HG03442 (cell line): Measurements from ENCODE around the gene PLPPR1.
"Not testable (repeated sequence)": the region's sequence is repeated elsewhere in the genome, so short reads cannot be mapped to it uniquely, and the experiment has no call there.

Experiments used
- ATAC-seq: cut with Tn5 transposase; IDR thresholded peaks from one replicate; pipeline ENCODE4 v1.9.1; 2021; ENCODE audit warnings: mild to moderate bottlenecking, moderate library complexity; ENCODE audit not compliant: unreplicated experiment

The PLPPR1 gene

DNA sequence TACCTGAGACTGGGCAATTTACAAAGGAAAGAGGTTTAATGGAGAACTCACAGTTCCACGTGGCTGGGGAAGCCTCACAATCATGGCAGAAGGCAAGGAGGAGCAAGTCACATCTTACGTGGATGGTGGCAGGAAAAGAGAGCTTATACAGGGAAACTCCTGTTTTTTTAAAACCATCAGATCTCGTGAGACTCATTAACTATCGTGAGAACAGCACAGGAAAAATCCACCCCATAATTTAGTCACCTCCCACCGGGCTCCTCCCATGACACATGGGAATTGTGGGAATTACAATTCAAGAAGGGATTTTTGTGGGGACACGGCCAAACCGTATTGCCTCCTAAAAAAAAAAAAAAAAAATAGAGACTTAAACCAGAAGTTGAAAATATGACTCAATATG lies 11.1 kb downstream of the PLPPR1 start:
- not testable (repeated sequence) for ATAC-seq

DNA sequence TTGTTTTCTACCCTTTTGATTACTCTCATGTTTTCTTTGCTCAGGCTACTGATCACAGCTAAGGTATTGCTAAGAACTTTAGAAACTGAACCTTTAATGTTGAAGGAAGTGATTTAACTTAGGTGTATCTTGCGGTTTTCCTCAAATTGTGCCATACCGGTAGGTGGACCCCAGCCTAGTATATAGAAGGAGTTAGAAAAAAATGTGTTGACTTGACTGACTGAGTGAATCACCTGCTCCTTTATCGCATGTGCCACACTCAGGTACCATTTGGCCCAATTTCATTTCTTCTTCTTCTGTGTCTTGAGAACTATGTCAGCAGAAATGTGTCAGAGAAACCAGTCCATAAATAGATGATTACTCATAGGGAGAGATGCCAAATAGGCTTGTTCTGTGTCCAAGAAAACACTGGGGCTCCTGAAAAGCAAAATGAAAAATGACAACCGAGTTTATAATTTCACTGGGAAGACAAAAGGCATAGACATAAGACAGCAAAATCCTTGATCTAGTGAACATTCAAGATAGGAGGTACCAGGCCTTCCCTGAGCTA lies 19.4 kb downstream of the PLPPR1 start:
- no peak for ATAC-seq

DNA sequence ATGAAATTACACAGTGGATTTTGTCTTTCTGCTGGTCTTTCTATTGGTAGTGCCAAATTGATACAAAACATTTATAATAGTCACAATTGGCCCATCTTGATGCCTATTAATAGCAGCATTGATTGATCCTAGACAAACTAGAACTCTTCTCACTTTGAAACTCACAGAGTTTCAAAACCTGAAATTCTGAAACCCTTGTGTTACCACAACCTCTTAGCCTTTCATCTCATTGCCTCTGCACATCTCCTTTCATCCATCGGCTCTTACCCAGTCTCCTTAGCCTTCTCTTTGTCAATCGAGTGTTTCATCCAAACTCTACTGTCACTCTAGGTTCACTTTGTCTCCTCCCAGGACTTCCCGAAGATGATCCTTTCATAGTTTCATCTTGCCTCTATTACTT lies 22.1 kb downstream of the PLPPR1 start:
- no peak for ATAC-seq

DNA sequence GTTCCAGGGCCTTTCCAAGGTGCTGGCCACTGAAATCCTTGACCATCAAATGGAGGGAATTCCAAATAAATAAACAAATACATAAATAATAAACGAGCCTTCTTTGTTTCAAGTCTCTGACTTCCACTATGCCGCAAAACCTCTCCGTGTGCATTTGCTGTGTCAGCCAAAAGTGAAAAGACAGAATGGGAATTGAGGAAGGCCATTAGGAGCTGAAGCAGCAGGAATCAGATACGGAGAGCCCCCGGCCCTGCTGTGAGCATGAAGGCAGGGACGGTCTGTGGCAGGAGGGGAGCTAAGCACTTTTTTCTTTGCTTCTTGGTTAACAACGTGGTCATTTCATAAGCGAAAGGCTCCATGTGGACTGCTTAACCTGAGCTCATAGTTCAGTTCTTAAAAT lies 26.1 kb downstream of the PLPPR1 start:
- ATAC-seq: no peak

DNA sequence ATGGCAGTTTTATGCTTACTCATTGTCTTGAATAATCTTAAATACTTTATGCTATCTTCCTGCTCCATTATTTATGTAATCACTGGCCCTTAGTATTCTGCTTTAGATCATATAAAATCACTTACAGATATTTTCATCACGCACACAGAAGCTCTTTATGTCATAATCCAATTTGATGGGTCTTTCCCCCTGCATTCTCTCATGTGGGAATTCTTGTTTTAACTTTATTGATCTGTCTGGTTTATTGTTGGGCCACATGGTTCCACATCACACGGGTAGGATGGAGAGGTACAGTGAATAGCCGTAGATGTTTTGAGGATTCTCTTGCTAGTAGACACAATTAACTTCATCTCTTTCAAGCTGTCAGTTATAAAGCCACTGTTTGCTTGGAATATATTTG lies 27.0 kb downstream of the PLPPR1 start:
- no peak for ATAC-seq

DNA sequence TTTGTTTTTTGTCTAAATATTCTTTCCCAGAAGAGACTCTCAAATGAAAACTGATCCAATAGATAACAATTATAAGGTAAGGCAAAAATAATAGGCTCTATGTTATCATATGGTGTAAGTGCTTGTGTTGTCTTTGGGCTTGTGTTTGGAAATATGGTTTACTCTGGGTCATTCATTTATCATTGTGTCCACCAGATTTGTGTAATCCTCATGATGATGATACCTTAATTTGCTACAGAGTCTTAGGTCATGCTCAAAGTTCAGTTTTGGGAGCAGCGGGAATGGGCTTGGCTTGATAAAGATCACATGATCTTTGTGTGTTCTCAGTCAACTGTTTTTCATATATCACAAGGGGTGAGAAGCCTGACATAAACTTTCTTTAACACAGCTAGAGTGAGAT lies 34.2 kb downstream of the PLPPR1 start:
- ATAC-seq: no peak

DNA sequence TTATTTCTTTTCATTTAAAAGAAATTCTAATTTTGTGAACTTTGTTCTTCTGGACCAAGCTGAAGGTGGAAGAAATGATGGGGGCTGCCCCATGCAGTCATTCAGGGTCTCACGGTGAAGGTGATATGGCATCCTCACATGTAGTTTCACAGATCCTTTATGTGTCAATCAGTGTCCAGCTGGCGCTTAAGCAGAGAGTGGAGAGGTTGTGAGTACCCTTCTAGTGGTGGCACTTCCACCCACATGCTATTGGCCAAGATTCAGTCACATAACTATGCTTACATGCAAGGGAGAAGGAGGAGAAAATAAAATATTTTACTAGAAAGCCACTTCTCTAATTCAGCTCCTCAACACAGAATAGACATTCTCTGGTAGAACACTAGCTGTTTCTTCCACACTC lies 34.7 kb downstream of the PLPPR1 start:
- ATAC-seq: no peak

DNA sequence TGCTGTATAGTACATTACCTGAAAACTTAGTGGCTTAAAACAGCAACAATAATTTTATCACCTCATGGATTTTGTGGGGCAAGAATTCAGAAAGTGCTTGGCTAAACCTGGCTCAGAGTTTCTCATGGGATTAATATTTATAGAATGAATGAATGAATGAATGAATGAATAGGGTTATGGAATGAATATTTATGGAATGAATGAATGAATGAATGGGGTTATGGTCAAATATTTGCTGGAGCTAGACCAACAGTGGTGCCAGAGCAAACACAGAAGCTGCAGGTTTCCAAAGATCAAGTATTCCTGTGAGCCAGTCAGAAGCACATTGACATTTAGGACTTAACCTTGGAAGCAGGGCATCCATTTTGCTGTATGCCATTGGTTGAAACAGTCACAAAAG lies 35.7 kb downstream of the PLPPR1 start:
- ATAC-seq: no peak

DNA sequence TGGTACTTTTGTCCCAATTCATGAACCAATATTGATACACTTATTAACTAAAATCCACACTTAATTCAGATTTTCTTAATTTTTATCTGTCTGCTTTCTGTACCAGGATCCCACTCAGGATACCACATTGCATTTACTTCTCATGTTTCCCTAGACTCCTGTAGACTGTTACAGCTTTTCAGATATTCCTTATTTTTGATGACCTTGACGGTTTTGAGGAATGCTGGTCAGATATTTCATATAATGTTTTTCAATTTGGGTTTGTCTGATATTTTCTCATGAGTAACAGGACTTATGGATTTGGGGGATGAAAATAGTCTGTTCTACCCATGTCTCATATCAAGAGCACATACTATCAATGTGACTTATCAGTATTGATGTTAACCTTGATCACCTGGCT lies 37.4 kb downstream of the PLPPR1 start:
- no peak for ATAC-seq

DNA sequence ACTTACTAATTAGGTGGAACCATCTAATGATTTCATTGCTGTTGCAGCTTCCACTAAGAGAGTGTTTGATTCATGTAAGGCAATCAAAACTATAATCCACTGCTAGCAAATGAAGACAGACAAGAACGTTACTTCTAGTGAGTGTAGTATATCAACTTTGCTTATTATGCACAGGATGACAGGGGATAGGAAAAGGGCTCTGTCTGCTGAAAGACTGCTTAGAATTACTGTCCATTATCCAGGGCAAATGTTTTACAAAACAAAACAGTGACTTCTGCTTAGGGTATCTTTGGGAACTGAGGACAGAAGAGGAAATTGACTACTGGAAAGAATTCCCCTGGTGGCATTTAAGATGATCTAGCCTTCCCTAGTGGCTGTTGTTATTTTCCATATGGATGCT lies 40.2 kb downstream of the PLPPR1 start:
- no peak for ATAC-seq

DNA sequence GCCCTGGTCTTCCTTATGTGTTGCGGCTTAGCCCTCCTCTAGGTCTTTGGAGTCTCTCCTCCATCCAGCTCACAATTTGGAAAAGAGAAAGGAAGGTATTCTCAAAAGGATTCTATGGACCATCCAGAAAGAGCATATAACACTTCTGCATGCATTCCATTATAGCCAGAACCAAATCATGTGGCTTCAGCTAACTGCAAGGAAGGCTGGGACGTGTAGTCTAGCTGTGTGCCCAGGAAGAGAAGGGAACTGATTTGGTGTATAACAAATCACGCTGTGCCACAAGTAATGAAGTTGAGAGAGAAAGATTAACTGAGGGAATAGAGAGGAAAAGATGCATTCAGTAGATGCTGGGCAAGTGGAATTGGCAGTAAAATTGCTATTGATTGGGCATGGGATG lies 43.7 kb downstream of the PLPPR1 start:
- ATAC-seq: no peak

DNA sequence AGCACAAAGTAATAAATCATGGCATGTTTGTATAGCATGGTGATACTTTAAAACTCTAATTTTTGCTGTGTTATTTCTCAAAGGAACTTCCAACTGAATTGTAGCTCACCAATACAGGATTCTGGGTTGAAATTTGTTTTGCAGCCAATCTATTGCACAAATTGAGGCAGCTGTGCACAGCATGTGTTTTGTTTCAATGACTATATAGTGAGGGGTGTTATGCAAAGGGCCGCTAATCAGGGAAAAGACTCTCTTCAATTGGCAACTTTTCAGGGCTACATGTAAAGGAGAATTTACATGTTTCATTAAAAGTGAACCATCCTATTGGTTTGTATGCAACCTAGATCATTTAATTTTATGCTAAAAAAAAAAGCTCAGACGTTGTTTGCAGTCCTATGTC lies 44.6 kb downstream of the PLPPR1 start:
- no peak for ATAC-seq

DNA sequence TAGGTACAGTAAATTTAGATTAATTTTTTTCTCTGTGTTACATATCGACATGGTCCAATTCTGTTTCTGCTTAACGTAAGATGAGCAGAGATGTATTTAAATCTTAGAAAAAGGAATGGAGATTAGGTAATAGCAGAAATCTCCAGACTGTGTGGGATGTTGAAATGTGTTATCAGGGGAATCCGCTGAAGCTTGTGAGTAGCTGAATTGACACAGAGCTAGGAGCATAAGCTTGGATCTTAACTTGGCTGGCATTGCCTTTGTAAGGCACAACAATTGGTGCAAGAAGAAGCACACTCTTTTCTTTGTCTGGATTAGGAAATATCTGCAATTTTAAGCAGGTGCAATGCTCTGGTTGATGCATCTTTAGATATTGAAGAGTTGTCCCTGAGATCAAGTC lies 53.1 kb downstream of the PLPPR1 start:
- ATAC-seq: no peak

DNA sequence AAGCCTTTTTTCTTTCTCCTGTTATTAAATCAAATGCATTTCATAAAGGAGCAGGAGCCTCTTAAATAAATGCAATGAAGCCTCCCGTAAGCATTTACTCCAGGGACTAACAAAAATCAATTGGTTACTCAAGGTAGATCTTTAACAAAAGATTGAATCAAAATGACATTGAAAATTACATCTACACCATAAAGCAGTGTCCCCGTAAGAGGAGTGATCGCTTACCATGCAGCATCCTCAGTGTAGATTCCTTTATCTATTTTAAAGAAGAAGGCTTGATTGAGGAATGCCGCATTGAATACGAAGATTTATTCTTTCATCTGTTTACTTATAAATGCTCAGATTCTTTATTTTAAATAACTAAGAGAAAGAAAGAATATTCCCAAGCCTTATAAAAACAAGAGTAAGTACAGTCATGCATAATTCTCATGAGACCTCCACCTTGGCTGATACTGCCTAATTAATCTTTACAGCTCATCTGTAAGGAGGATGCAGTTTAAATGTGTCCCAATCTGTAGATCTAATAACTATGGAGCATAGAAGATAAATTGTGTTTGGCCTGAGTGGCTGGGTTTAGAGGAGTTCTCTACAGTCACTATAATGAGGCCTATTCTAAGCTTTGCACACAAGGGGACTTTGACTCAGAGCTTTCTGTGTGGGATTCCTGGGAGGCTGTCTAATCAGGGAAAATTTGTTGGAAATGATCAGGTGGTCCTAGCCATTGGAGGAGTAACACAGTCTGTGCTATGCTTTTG lies 55.1 kb downstream of the PLPPR1 start:
- no peak for ATAC-seq

DNA sequence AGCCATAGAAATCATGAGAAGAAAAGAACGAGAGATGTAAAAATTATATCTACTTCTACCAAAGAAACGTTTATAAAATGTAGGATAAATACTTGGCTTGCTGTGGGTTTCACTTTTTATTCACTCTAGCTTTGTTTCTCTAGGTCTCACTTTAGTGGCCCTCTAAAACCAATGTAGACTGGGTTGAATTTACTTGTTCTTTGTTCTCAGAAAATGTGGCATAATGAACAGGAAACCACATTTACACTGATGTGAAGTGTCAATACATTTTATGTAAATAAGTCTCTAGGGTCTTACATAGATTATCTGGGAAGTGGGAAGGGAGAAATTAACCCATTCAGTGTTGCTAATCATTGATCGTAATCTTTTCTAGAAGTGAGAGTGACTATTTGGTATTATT lies 58.9 kb downstream of the PLPPR1 start:
- ATAC-seq: no peak

DNA sequence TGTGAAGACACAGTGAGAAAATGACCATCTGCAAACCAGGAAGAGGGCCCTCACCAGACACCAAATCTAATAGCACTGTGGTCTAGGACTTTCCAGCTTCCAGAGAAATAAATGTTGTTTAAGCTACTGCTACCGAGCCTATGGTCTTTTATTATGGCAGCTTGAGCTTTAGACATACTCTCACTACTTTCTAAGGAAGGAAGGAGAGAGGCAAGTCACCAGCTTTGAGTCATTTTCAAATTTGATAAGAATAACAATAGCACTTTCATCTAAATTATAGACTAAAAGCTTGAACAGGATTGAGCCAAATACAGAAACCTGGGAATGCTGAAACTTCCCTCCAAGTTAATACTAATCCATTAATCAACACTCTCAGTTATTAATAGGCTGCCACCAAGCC lies 64.4 kb downstream of the PLPPR1 start:
- no peak for ATAC-seq

DNA sequence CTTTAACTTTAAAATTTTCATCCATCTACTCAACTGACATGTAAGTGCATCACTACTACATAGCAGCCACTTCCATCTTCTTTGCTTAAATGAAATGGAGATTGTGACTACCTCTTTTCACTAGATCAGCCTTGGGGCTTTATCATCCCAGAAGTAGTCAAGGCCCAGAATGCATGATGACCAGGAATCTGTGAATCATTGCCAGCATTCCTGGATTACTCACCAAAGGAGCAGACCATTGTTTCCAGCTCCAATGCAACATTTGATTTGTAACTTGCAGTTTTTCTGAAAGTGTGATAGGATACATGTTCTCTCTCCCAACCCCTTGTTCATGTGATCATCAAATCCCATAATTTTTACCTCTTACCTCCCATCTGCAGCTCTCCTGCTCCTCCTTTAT lies 65.1 kb downstream of the PLPPR1 start:
- no peak for ATAC-seq

DNA sequence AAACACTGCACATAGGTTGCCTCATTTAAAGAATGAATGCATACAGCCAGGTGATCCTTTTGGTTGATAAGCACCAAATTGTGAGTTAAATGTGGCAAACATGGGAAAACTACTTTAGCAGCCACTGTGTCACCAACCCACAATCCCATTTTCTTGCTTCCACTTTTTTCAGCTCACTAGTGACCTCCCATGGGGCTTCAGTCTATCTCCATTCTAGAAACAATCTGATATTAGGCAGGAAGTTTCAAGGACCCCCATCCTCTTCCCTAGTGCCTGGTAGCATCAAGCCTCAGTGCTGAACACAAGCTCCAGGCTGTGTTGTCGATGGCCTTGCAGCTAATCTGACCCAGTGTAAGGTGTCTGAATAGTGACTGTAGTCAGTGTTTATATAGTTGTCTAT lies 66.2 kb downstream of the PLPPR1 start:
- ATAC-seq: no peak

DNA sequence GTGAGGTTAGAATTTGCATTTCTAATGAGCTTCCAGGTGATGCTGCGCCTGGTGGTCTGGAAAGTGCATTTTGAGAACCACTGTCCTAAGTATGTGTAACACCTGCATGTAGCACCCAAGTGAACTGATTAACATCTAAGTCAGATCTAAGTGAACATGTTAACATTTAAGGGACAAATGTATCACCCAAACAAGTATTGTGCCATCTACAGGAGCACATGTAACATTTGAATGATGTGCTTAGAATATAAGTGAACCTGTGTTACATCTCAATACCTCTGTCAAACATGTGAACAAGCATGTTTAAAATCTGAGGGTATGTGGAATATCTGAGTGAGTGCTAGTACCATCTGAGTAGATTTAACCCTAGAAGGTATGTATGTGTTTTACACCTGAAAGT lies 68.7 kb downstream of the PLPPR1 start:
- ATAC-seq: no peak

DNA sequence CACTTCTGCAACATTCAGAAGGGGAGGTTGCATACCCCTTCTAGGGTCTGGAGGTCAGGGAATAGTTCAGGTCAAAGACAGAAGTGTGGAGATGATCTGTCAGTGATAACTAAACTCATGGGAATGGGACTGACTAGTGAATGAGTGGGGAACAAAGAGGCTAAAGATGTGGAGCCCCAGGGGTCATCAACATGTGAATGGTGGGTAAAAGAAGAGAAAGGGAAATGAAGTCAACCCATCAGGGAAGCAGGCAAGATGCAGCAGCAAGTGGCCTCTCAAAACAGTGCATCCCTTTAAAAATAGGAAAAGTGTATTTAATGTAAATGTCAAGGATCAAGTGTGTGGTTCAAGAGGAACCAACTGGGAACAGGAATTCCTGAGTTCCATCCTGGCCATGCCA lies 69.9 kb downstream of the PLPPR1 start:
- no peak for ATAC-seq

DNA sequence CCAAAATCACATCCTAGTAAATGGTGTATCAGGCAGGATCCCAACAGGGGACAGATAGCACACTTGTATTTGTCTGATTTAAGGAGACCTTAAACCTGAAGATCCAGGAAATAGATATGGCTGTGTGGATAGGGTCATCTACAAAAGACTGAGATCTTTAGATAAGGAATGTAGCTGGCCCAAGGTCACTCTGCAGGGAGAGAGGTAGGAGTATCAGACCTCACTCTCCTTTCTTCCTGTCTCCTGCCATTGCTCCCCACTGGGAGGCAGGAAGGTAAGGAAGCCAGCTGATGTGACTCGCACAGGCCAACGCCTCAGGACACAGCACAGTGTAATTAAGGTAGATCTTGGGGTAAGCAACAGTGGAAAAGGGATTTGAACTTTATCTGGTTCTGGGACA lies 85.8 kb downstream of the PLPPR1 start:
- no peak for ATAC-seq

DNA sequence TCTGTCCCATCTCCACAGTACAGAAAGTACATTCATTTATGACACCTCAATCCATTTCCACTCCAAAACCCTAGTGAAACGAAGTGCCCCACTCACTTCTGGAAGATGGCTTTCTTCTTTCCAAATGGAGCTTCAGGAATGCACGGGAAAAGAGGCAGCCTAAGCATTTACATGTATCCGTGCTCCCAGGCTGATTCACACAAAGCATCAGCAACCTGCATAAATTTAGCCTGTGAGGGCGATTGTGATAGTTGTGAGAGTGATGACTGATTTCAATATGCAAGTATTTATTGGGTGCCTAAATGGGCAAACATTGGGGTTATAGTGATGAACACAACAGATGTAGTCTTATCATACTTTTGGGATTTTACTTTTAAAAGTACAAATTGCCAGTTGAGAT lies 86.6 kb downstream of the PLPPR1 start:
- no peak for ATAC-seq

DNA sequence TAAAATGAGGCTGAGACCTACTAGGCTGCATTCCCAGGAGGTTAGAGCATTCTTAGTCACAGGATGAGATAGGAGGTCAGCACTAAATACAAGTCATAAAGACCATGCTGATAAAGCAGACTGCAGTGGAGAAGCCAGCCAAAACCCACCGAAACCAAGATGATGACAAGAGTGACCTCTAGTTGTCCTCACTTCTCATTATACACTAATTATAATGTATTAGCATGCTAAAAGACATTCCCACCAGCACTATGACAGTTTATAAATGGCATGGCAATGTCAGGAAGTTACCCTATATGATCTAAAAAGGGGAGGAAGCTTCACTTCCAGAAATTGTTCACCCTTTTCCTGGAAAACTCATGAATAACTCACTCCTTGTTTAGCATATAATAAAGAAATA lies 88.6 kb downstream of the PLPPR1 start:
- ATAC-seq: no peak
